HepG2 (cell line): ENCODE data around the gene PELI2.

Experiments
- EZH2 ChIP-seq: conservative IDR thresholded peaks from 2 replicates; pipeline ENCODE4 v1.6.1; 2012; ENCODE audit warnings: mild to moderate bottlenecking, low read depth, low read length, moderate library complexity
- SMAD3 ChIP-seq: sonication (generic); formaldehyde crosslinking; IDR thresholded peaks from 2 replicates; pipeline ENCODE4 v1.4.0; 2020; ENCODE audit warnings: missing genetic modification reagents
- XBP1 ChIP-seq: sonication (generic); formaldehyde crosslinking; IDR thresholded peaks from 2 replicates; pipeline ENCODE4 v1.5.0; 2020; ENCODE audit warnings: missing genetic modification reagents
- XRCC5 ChIP-seq: fragments of 200-400 bp; formaldehyde crosslinking; optimal IDR thresholded peaks from 2 replicates; pipeline ENCODE3; 2017; ENCODE audit warnings: mild to moderate bottlenecking, low read length
- ZZZ3 ChIP-seq: sonication (generic); formaldehyde crosslinking; IDR thresholded peaks from 2 replicates; pipeline ENCODE4 v1.4.0; 2020; ENCODE audit warnings: missing genetic modification reagents, mild to moderate bottlenecking, borderline replicate concordance
- TF ChIP-seq, protein P1 (sequence below): sonication (generic); formaldehyde crosslinking; IDR thresholded peaks from 2 replicates; pipeline ENCODE4 v1.8.1; 2022; ENCODE audit warnings: low read depth, mild to moderate bottlenecking, missing genetic modification reagents
- TF ChIP-seq, protein P2 (sequence below), 2 experiments: IDR thresholded peaks; 2 replicates each; pipeline ENCODE4 v1.6.1; 2011 to 2012; ENCODE audit warnings: low read length in 2 of 2, borderline replicate concordance in 1 of 2, low read depth in 1 of 2, mild to moderate bottlenecking in 1 of 2, moderate library complexity in 1 of 2
- TF ChIP-seq, protein P3 (sequence below): sonication (generic); formaldehyde crosslinking; IDR thresholded peaks from 2 replicates; pipeline ENCODE4 v1.5.0; 2020; ENCODE audit warnings: mild to moderate bottlenecking, missing genetic modification reagents, moderate library complexity

DNA sequence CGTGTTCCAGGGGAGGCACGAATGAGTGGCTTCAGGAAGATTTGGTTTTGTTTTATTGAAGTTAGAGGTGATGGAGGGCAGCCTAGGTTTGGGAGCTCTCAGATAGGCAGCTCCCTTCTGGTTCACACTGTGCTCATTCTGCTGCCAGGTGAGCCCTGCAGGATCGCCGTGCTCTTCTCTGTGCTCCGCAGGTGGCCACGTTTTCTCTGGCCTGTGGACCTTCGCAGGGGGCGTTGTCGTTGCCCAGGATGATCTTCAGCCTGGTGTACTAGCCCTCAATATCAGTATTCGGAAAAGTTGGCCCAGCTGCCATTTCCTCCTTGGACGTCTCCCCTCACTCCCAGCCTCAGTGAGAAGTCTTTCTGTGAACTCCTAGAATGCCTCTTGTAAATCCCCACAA is 69.5 kb downstream of the PELI2 start:
- TF ChIP-seq EZH2 (no peak), ZZZ3 (no peak), XRCC5 (no peak), XBP1 (no peak), SMAD3 (CRISPR knock-in tag) (no peak)
- TF ChIP-seq, protein P1, sequence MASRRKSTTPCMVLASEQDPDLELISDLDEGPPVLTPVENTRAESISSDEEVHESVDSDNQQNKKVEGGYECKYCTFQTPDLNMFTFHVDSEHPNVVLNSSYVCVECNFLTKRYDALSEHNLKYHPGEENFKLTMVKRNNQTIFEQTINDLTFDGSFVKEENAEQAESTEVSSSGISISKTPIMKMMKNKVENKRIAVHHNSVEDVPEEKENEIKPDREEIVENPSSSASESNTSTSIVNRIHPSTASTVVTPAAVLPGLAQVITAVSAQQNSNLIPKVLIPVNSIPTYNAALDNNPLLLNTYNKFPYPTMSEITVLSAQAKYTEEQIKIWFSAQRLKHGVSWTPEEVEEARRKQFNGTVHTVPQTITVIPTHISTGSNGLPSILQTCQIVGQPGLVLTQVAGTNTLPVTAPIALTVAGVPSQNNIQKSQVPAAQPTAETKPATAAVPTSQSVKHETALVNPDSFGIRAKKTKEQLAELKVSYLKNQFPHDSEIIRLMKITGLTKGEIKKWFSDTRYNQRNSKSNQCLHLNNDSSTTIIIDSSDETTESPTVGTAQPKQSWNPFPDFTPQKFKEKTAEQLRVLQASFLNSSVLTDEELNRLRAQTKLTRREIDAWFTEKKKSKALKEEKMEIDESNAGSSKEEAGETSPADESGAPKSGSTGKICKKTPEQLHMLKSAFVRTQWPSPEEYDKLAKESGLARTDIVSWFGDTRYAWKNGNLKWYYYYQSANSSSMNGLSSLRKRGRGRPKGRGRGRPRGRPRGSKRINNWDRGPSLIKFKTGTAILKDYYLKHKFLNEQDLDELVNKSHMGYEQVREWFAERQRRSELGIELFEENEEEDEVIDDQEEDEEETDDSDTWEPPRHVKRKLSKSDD (CRISPR knock-in tag): no peak
- TF ChIP-seq, protein P2, sequence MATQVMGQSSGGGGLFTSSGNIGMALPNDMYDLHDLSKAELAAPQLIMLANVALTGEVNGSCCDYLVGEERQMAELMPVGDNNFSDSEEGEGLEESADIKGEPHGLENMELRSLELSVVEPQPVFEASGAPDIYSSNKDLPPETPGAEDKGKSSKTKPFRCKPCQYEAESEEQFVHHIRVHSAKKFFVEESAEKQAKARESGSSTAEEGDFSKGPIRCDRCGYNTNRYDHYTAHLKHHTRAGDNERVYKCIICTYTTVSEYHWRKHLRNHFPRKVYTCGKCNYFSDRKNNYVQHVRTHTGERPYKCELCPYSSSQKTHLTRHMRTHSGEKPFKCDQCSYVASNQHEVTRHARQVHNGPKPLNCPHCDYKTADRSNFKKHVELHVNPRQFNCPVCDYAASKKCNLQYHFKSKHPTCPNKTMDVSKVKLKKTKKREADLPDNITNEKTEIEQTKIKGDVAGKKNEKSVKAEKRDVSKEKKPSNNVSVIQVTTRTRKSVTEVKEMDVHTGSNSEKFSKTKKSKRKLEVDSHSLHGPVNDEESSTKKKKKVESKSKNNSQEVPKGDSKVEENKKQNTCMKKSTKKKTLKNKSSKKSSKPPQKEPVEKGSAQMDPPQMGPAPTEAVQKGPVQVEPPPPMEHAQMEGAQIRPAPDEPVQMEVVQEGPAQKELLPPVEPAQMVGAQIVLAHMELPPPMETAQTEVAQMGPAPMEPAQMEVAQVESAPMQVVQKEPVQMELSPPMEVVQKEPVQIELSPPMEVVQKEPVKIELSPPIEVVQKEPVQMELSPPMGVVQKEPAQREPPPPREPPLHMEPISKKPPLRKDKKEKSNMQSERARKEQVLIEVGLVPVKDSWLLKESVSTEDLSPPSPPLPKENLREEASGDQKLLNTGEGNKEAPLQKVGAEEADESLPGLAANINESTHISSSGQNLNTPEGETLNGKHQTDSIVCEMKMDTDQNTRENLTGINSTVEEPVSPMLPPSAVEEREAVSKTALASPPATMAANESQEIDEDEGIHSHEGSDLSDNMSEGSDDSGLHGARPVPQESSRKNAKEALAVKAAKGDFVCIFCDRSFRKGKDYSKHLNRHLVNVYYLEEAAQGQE (IDR thresholded peaks at IDR 0.05; ENCODE audit: borderline replicate concordance in 1 of 2, low read depth in 1 of 2, low read length in 2 of 2): no peak
- TF ChIP-seq, protein P3, sequence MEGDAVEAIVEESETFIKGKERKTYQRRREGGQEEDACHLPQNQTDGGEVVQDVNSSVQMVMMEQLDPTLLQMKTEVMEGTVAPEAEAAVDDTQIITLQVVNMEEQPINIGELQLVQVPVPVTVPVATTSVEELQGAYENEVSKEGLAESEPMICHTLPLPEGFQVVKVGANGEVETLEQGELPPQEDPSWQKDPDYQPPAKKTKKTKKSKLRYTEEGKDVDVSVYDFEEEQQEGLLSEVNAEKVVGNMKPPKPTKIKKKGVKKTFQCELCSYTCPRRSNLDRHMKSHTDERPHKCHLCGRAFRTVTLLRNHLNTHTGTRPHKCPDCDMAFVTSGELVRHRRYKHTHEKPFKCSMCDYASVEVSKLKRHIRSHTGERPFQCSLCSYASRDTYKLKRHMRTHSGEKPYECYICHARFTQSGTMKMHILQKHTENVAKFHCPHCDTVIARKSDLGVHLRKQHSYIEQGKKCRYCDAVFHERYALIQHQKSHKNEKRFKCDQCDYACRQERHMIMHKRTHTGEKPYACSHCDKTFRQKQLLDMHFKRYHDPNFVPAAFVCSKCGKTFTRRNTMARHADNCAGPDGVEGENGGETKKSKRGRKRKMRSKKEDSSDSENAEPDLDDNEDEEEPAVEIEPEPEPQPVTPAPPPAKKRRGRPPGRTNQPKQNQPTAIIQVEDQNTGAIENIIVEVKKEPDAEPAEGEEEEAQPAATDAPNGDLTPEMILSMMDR: no peak
